ENCODE results near the gene DPM3. TPM values are rescaled to one million over a fixed set of nuclear protein-coding genes. Genes with fewer than 3 reads are reported as not detected.

DPM3 gene
- total and polyA plus RNA-seq, 2 experiments from 2014 or later, result 13.6 to 71.4 TPM

- no peak overlapping the region for H3K4me3 ChIP-seq
- Mint-ChIP-seq H3K4me3 (no peak overlapping the region), H3K36me3 (ENCODE audit: low read depth) (no peaks in the 10 kb centered on the region), H3K27ac (no peak overlapping the region), H3K4me1 (no peaks in the 10 kb centered on the region), H3K9me3 (no peaks in the 10 kb centered on the region), H3K27me3 (ENCODE audit: insufficient read depth, low read depth, poor library complexity) (peaks cover 23% of the 10 kb centered on the region)
- peaks cover 14% of the 10 kb centered on the region for H3K27me3 ChIP-seq (ENCODE audit: insufficient read depth)
- no peaks in the 10 kb centered on the region for H3F3A ChIP-seq (replicated peaks; ENCODE audit: low read depth)
- DNase-seq (ENCODE audit: low spot score) (no peak), ATAC-seq (no peak)
- no peaks in the 10 kb centered on the region for H3K9me2 ChIP-seq (ENCODE audit: insufficient read depth)
- H3K27ac ChIP-seq (ENCODE audit: low read depth), result no peak overlapping the region
- 0 out of 2 replicates have a peak, but pooled peaks cover 4% of the 10 kb centered on the region for H3K4me1 ChIP-seq (ENCODE audit: insufficient read depth)
- no peaks in the 10 kb centered on the region for H3K36me3 ChIP-seq (ENCODE audit: insufficient read depth)
- H3K4me2 ChIP-seq, result no peak overlapping the region
- H2AFZ ChIP-seq, result no peak overlapping the region
- no peaks in the 10 kb centered on the region for H4K20me1 ChIP-seq (replicated peaks; ENCODE audit: insufficient read depth)
- TF ChIP-seq ZNF462 (CRISPR knock-in tag; IDR thresholded peaks at IDR 0.05) (no peak), CTCF (conservative IDR thresholded peaks at IDR 0.05; ENCODE audit: low read depth in 2 of 2) (no peak), STAT1 (IDR thresholded peaks at IDR 0.05; ENCODE audit: unreplicated experiment) (no peak), POLR2AphosphoS5 (IDR thresholded peaks at IDR 0.05; ENCODE audit: low read depth) (no peak), EZH2 (IDR thresholded peaks at IDR 0.05; ENCODE audit: low read depth, unreplicated experiment) (no peak), NANOG (IDR thresholded peaks at IDR 0.05; ENCODE audit: borderline replicate concordance) (no peak), CREB1 (CRISPR knock-in tag; IDR thresholded peaks at IDR 0.05; ENCODE audit: low read depth) (no peak), REST (IDR thresholded peaks at IDR 0.05; ENCODE audit: unreplicated experiment) (no peak), EZH2phosphoT487 (IDR thresholded peaks at IDR 0.05; ENCODE audit: unreplicated experiment) (no peak), ZNF331 (CRISPR knock-in tag; IDR thresholded peaks at IDR 0.05; ENCODE audit: low read depth) (no peak), JUNB (IDR thresholded peaks at IDR 0.05; ENCODE audit: unreplicated experiment) (no peak), ZNF114 (CRISPR knock-in tag; IDR thresholded peaks at IDR 0.05) (no peak), ETS1 (IDR thresholded peaks at IDR 0.05) (no peak)
- no peaks in the 10 kb centered on the region for H3K79me2 ChIP-seq (replicated peaks; ENCODE audit: insufficient read depth)
These were observed 22.7 kb downstream of the DPM3 start for GRCh38 chr1:155117610-155118009.
